GM21825 (cell line): ENCODE data around the gene GP1BB.
"Not testable (repeated sequence)": the region's sequence is repeated elsewhere in the genome, so short reads cannot be mapped to it uniquely, and the experiment has no call there.

ENCODE experiments used
- ATAC-seq: cut with Tn5 transposase; IDR thresholded peaks from one replicate; pipeline ENCODE4 v1.9.1; 2021; ENCODE audit warnings: mild to moderate bottlenecking, moderate library complexity; ENCODE audit not compliant: unreplicated experiment

The GP1BB gene

GRCh38 chr22:19724927-19725661 lies 1.8 kb downstream of the GP1BB start:
- ATAC-seq = no peak

- ATAC-seq = not testable (repeated sequence)
These were observed 2.9 kb downstream of the GP1BB start for GRCh38 chr22:19726064-19726788.

GRCh38 chr22:19727310-19728150 lies 4.2 kb downstream of the GP1BB start:
- ATAC-seq = no peak

GRCh38 chr22:19728271-19728670 lies 4.9 kb downstream of the GP1BB start:
- ATAC-seq = no peak

- no peak for ATAC-seq
These were observed 5.5 kb downstream of the GP1BB start for GRCh38 chr22:19728836-19729235.

- no peak for ATAC-seq
These were observed 6.2 kb downstream of the GP1BB start for GRCh38 chr22:19729507-19729906.

GRCh38 chr22:19730198-19730597 lies 6.9 kb downstream of the GP1BB start:
- ATAC-seq = no peak

- no peak for ATAC-seq
These were observed 7.5 kb downstream of the GP1BB start for GRCh38 chr22:19730655-19731360.

GRCh38 chr22:19731361-19732135 lies 8.2 kb downstream of the GP1BB start:
- no peak for ATAC-seq

GRCh38 chr22:19732403-19733113 lies 9.2 kb downstream of the GP1BB start:
- no peak for ATAC-seq

- no peak for ATAC-seq
These were observed 10.4 kb downstream of the GP1BB start for GRCh38 chr22:19733755-19734154.

- no peak for ATAC-seq
These were observed 10.8 kb downstream of the GP1BB start for GRCh38 chr22:19734163-19734562.

- no peak for ATAC-seq
These were observed 11.6 kb downstream of the GP1BB start for GRCh38 chr22:19734837-19735382.

- no peak for ATAC-seq
These were observed 12.5 kb downstream of the GP1BB start for GRCh38 chr22:19735665-19736510.

GRCh38 chr22:19737846-19738663 lies 14.7 kb downstream of the GP1BB start:
- no peak for ATAC-seq

- ATAC-seq = no peak
These were observed 15.5 kb downstream of the GP1BB start for GRCh38 chr22:19738664-19739447.

GRCh38 chr22:19739448-19739895 lies 16.1 kb downstream of the GP1BB start:
- no peak for ATAC-seq
